Fibroblast of the aortic adventitia (primary cell): ENCODE data around the gene HMCN1. TPM values are rescaled to one million over a fixed set of nuclear protein-coding genes. Genes with fewer than 3 reads are reported as not detected.

Experiments used
- DNase-seq: peaks from one replicate; pipeline ENCODE4 v3.0.0-alpha.2; 2010; ENCODE audit warnings: low read depth
- H3K4me3 ChIP-seq: 2 replicates; pipeline ENCODE4 v1.5.1; 2011; ENCODE audit warnings: low read depth, mild to moderate bottlenecking, control low read depth, low read length, moderate library complexity
- total RNA-seq: library from RNA; depleted of rRNA; stranded (reverse); fragments of >200 nt; gene quantifications from 2 replicates; pipeline ENCODE4 v1.2.3, GENCODE V29; 2012; ENCODE audit warnings: low replicate concordance
- TF ChIP-seq, protein P1 (sequence below): IDR thresholded peaks from 2 replicates; pipeline ENCODE4 v1.5.1; 2011; ENCODE audit warnings: mild to moderate bottlenecking, low read length, control low read depth, inconsistent platforms; ENCODE audit not compliant: insufficient read depth

HMCN1 gene
- total RNA-seq, 1 donor: 106 TPM

DNA sequence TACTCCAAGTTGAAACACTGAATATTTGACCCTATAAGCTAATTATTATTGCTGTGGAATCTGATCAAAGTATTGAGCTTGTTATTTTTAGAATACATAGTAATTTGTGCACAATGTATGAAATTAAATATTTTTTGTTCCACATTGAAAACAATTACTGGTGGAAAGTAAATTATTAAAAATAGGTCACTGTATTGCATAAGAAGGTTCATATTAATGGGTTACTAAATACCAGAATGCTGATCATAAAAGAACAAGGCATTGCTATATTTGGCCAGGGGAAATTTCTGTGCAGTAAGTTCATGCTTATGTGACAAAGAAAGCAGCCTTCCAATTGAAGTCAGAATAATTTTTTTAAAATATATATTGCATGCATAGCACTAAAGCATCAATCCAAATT, 481.4 kb downstream of the HMCN1 start:
- no peak for DNase-seq
- TF ChIP-seq, protein P1, sequence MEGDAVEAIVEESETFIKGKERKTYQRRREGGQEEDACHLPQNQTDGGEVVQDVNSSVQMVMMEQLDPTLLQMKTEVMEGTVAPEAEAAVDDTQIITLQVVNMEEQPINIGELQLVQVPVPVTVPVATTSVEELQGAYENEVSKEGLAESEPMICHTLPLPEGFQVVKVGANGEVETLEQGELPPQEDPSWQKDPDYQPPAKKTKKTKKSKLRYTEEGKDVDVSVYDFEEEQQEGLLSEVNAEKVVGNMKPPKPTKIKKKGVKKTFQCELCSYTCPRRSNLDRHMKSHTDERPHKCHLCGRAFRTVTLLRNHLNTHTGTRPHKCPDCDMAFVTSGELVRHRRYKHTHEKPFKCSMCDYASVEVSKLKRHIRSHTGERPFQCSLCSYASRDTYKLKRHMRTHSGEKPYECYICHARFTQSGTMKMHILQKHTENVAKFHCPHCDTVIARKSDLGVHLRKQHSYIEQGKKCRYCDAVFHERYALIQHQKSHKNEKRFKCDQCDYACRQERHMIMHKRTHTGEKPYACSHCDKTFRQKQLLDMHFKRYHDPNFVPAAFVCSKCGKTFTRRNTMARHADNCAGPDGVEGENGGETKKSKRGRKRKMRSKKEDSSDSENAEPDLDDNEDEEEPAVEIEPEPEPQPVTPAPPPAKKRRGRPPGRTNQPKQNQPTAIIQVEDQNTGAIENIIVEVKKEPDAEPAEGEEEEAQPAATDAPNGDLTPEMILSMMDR: no peak

DNA sequence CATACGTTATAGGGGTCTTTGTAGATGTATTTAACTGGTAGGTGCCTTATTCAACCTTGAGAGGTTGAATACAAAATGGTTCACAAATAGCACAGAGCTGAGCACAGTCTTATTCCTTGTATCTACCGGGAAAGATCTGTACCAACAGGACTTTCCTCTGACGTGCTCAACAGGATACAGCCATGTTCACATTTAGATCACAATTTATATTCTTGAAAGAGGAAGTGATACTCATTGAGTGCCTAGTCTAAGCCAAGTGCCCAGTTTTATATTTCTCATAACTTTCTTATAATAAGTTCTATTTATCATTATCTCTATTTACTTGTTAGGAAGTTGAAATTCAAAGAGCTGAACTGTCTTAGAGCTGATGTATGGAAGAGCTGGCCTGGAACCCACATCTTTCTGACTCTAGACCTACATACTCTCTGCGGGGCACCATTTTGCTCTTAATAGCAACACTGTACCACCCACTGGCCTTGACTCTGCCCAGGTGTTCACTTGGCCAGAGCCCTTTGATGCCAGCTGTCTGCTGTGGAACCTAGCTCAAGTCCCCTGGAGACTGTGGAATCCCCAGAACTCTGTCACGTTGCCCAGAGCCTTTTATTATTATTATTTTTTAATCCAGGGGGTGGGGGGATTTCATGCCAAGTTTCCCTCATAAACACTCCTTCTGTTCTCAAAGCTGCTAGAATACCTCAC, 484.6 kb downstream of the HMCN1 start:
- TF ChIP-seq, protein P1: no peak
- DNase-seq: no peak
- H3K4me3 ChIP-seq: no peak overlapping the region

More for the DNA sequence above, 481.4 kb downstream of the HMCN1 start:
- H3K4me3 ChIP-seq: no peak overlapping the region

DNA sequence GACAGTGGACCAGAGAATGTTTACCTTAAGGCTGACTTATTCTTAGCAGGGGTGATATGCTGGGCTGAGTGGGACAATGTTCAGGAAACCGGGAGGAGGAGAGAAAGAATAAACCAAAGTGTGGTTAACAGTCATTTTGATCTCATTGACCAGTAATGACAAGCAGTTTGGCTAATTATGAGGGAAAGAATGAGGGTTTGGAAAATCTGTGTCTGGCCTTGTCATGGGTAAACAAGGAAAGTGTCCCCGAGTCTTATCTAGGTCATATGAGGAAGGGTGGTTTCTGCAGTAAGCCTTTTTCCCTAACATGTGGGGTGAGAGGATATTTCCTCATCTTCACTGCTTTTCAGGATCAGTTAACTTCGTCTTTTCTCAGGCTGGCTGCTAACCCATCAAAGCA, 485.9 kb downstream of the HMCN1 start:
- H3K4me3 ChIP-seq: no peak overlapping the region
- TF ChIP-seq, protein P1: no peak
- DNase-seq: no peak

DNA sequence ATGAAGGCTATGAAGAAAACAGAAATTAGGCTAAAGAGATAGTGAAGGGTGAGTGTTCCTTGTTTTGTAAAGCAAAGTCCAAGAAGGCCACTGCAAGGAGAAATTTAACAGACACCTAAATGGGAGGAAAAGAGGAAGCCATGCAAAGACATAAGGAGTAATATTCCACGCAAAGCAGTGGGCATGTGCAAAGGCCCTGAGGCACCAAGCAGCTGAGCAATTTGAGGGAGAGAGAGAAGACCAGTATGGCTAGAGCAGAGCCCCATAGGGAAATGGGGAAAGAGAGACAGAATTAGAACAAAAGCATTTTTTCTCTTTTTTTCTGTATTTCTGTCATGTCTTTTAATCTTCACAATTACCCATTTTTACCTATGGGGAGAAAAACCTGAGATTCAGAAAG, 486.7 kb downstream of the HMCN1 start:
- TF ChIP-seq, protein P1: no peak
- no peak for DNase-seq
- no peak overlapping the region for H3K4me3 ChIP-seq

DNA sequence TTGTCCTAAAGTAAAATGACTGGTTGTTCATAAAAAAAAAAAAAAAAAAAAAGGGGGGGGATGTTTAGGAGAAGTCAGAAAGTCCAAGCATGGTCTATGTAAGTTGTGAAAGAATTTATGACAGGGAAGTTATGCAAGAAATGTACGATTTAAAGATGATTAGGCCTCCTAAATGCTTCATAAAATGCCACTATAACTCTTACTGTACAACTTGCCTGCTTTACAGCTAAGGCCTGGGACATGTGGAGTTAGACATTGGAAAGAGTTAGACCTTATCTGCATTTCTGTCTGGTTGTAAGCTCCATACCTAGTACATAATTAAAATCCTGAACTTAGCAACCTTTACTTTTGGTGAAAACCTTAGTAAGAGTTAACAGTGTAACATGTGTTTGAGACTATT, 490.9 kb downstream of the HMCN1 start:
- H3K4me3 ChIP-seq: no peak overlapping the region
- DNase-seq: no peak
- TF ChIP-seq, protein P1: no peak

DNA sequence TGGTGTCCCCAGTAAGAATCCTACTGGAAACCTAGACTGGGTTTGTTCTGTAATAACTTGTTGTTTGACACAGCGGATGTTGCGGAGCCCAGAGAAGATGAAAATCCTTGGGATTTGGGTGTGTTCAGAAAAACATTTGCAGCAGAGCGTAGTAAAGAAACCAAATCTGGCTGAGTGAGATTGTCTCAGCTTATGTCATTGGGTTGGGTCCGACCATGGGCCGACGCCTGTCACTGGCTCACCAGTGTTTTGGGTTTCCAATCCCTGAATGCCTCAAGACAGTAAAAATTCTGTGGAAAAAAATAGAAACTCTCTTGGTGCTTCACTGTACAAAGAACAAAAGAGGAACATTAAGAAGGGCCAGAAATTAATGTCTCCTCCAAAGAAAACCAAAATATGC, 494.6 kb downstream of the HMCN1 start:
- no peak overlapping the region for H3K4me3 ChIP-seq
- TF ChIP-seq, protein P1: no peak
- DNase-seq: no peak
